HEK293 (cell line): Measurements from ENCODE around the gene PPP1R14B.
A peak's percentile ranks its signal among the peaks of the same experiment; 100 is the strongest.

Experiments used
- EGR2 ChIP-seq: fragments of 450-650 bp; formaldehyde crosslinking; IDR thresholded peaks from 2 replicates; pipeline ENCODE4 v1.5.1; 2016; ENCODE audit warnings: low read depth, missing biosample characterization, missing genetic modification characterization
- FEZF1 ChIP-seq: fragments of 450-650 bp; formaldehyde crosslinking; IDR thresholded peaks from 2 replicates; pipeline ENCODE4 v1.5.1; 2016; ENCODE audit warnings: missing biosample characterization, missing genetic modification characterization
- GLIS1 ChIP-seq: fragments of 450-650 bp; formaldehyde crosslinking; IDR thresholded peaks from 2 replicates; pipeline ENCODE4 v1.5.1; 2016; ENCODE audit warnings: missing biosample characterization, missing genetic modification characterization
- HOXA7 ChIP-seq: sonication (generic); formaldehyde crosslinking; IDR thresholded peaks from 2 replicates; pipeline ENCODE4 v1.8.1; 2022; ENCODE audit warnings: missing genetic modification reagents, borderline replicate concordance
- KLF7 ChIP-seq: fragments of 450-650 bp; formaldehyde crosslinking; IDR thresholded peaks from 2 replicates; pipeline ENCODE4 v1.5.1; 2016; ENCODE audit warnings: missing biosample characterization, missing genetic modification characterization, borderline replicate concordance
- MYNN ChIP-seq: fragments of 450-650 bp; formaldehyde crosslinking; IDR thresholded peaks from 2 replicates; pipeline ENCODE4 v1.5.1; 2016; ENCODE audit warnings: missing biosample characterization, missing genetic modification characterization, borderline replicate concordance
- PRDM1 ChIP-seq: fragments of 450-650 bp; formaldehyde crosslinking; IDR thresholded peaks from 2 replicates; pipeline ENCODE4; 2016; ENCODE audit warnings: missing biosample characterization, missing genetic modification characterization
- TCF7L2 ChIP-seq: IDR thresholded peaks from 2 replicates; pipeline ENCODE4 v1.6.1; 2011; ENCODE audit warnings: low read depth, mild to moderate bottlenecking, inconsistent platforms, low read length, moderate library complexity, borderline replicate concordance
- TRIM28 ChIP-seq: IDR thresholded peaks from 2 replicates; pipeline ENCODE4 v1.6.1; 2011; ENCODE audit warnings: low read length, control low read depth, borderline replicate concordance
- ZBTB17 ChIP-seq: fragments of 450-650 bp; formaldehyde crosslinking; IDR thresholded peaks from 2 replicates; pipeline ENCODE4 v1.5.1; 2016; ENCODE audit warnings: missing biosample characterization, missing genetic modification characterization
- ZFP41 ChIP-seq: fragments of 450-650 bp; formaldehyde crosslinking; IDR thresholded peaks from 2 replicates; pipeline ENCODE4 v1.5.1; 2016; ENCODE audit warnings: missing biosample characterization, missing genetic modification characterization, borderline replicate concordance
- ZNF138 ChIP-seq: fragments of 450-650 bp; formaldehyde crosslinking; IDR thresholded peaks from 2 replicates; pipeline ENCODE4 v1.5.1; 2016; ENCODE audit warnings: missing biosample characterization, missing genetic modification characterization, borderline replicate concordance
- ZNF341 ChIP-seq: fragments of 450-650 bp; formaldehyde crosslinking; IDR thresholded peaks from 2 replicates; pipeline ENCODE4; 2016; ENCODE audit warnings: low read depth, missing biosample characterization, missing genetic modification characterization
- ZNF350 ChIP-seq: fragments of 450-650 bp; formaldehyde crosslinking; IDR thresholded peaks from 2 replicates; pipeline ENCODE4 v1.5.0; 2017; ENCODE audit warnings: missing biosample characterization, mild to moderate bottlenecking, missing genetic modification characterization
- ZNF433 ChIP-seq: fragments of 450-650 bp; formaldehyde crosslinking; IDR thresholded peaks from 2 replicates; pipeline ENCODE4 v1.5.1; 2016; ENCODE audit warnings: missing biosample characterization, missing genetic modification characterization, low read depth
- ZNF544 ChIP-seq: fragments of 450-650 bp; formaldehyde crosslinking; IDR thresholded peaks from 2 replicates; pipeline ENCODE4 v1.5.0; 2017; ENCODE audit warnings: missing biosample characterization, missing genetic modification characterization
- ZNF548 ChIP-seq: fragments of 450-650 bp; formaldehyde crosslinking; IDR thresholded peaks from 2 replicates; pipeline ENCODE4 v1.5.1; 2016; ENCODE audit warnings: missing biosample characterization, missing genetic modification characterization
- ZNF560 ChIP-seq: fragments of 450-650 bp; formaldehyde crosslinking; IDR thresholded peaks from 2 replicates; pipeline ENCODE4 v1.5.1; 2017; ENCODE audit warnings: missing biosample characterization, missing genetic modification characterization, borderline replicate concordance
- ZNF561 ChIP-seq: fragments of 450-650 bp; IDR thresholded peaks from 2 replicates; pipeline ENCODE4 v1.5.1; 2018; ENCODE audit warnings: missing biosample characterization, missing genetic modification characterization, borderline replicate concordance
- ZNF623 ChIP-seq: fragments of 450-650 bp; formaldehyde crosslinking; IDR thresholded peaks from 2 replicates; pipeline ENCODE4 v1.5.1; 2016; ENCODE audit warnings: missing biosample characterization, missing genetic modification characterization
- ZNF658 ChIP-seq: fragments of 450-650 bp; formaldehyde crosslinking; IDR thresholded peaks from 2 replicates; pipeline ENCODE4; 2016; ENCODE audit warnings: missing biosample characterization, missing genetic modification characterization
- TF ChIP-seq, protein P1 (sequence below): fragments of 450-650 bp; formaldehyde crosslinking; conservative IDR thresholded peaks from 2 replicates; pipeline ENCODE4 v1.5.1; 2016; ENCODE audit warnings: low read depth, missing biosample characterization, missing genetic modification characterization
- TF ChIP-seq, protein P2 (sequence below): fragments of 450-650 bp; formaldehyde crosslinking; IDR thresholded peaks from 2 replicates; pipeline ENCODE4 v1.5.1; 2016; ENCODE audit warnings: missing biosample characterization, missing genetic modification characterization
- TF ChIP-seq, protein P3 (sequence below): fragments of 450-650 bp; IDR thresholded peaks from 2 replicates; pipeline ENCODE4 v1.5.1; 2018; ENCODE audit warnings: missing biosample characterization, missing genetic modification characterization
- TF ChIP-seq, protein P4 (sequence below): fragments of 450-650 bp; formaldehyde crosslinking; IDR thresholded peaks from 2 replicates; pipeline ENCODE4 v1.5.0; 2017; ENCODE audit warnings: missing biosample characterization, missing genetic modification characterization, borderline replicate concordance
- TF ChIP-seq, protein P5 (sequence below): fragments of 450-650 bp; formaldehyde crosslinking; IDR thresholded peaks from 2 replicates; pipeline ENCODE4 v1.5.1; 2016; ENCODE audit warnings: missing biosample characterization, missing genetic modification characterization

Gene PPP1R14B

DNA sequence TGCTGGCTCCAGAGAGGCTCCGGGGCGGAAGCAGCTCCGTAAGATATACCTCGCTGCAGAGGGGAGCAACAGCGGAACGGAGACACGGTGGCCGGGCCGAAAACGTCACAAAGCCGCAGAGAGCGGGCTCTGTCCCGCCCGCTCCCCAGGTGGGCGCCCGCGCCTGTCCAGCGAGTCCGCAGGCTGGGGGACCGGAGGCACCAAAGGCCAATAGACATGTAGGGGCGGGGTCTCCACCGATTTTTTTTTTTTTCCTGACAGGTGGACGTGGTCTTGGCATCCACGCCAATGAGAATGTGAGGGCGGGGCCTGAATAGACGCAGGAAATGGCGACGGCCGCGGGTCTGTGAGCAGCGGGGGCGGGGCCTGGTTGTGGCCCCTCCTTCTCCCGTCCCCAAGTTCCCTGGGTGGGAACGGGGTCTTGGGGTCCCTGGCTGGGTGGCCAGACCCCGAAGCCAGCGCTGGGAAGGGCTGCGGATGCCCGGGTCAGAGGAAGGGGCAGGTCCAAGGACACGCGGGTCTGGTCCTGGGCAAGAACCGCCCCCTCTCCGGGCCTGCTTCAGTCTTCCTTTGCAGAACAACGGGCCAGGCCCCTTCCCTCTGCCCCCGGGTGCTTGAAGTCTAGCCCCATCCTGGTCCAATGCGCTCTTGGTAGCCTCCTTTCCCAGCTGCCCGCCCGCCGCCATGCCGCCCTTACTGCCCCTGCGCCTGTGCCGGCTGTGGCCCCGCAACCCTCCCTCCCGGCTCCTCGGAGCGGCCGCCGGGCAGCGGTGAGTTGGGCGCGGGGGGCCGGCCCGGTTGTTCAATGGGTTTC is 16.4 kb downstream of the PPP1R14B start, which contains the start of gene DNAJC4 (continued):
- TF ChIP-seq ZFP41, result no peak
- no peak for TF ChIP-seq TCF7L2
- TF ChIP-seq ZNF138 (tag by site-specific recombination), result no peak
- TF ChIP-seq, protein P1, sequence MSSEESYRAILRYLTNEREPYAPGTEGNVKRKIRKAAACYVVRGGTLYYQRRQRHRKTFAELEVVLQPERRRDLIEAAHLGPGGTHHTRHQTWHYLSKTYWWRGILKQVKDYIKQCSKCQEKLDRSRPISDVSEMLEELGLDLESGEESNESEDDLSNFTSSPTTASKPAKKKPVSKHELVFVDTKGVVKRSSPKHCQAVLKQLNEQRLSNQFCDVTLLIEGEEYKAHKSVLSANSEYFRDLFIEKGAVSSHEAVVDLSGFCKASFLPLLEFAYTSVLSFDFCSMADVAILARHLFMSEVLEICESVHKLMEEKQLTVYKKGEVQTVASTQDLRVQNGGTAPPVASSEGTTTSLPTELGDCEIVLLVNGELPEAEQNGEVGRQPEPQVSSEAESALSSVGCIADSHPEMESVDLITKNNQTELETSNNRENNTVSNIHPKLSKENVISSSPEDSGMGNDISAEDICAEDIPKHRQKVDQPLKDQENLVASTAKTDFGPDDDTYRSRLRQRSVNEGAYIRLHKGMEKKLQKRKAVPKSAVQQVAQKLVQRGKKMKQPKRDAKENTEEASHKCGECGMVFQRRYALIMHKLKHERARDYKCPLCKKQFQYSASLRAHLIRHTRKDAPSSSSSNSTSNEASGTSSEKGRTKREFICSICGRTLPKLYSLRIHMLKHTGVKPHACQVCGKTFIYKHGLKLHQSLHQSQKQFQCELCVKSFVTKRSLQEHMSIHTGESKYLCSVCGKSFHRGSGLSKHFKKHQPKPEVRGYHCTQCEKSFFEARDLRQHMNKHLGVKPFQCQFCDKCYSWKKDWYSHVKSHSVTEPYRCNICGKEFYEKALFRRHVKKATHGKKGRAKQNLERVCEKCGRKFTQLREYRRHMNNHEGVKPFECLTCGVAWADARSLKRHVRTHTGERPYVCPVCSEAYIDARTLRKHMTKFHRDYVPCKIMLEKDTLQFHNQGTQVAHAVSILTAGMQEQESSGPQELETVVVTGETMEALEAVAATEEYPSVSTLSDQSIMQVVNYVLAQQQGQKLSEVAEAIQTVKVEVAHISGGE, result 0 out of 2 replicates have a peak, but pooled peaks have one; percentile 7
- no peak for TF ChIP-seq ZNF561
- no peak for TF ChIP-seq ZNF433
- no peak for TF ChIP-seq EGR2 (tag by site-specific recombination)
- TF ChIP-seq KLF7 (tag by site-specific recombination), result no peak
- TF ChIP-seq, protein P2, sequence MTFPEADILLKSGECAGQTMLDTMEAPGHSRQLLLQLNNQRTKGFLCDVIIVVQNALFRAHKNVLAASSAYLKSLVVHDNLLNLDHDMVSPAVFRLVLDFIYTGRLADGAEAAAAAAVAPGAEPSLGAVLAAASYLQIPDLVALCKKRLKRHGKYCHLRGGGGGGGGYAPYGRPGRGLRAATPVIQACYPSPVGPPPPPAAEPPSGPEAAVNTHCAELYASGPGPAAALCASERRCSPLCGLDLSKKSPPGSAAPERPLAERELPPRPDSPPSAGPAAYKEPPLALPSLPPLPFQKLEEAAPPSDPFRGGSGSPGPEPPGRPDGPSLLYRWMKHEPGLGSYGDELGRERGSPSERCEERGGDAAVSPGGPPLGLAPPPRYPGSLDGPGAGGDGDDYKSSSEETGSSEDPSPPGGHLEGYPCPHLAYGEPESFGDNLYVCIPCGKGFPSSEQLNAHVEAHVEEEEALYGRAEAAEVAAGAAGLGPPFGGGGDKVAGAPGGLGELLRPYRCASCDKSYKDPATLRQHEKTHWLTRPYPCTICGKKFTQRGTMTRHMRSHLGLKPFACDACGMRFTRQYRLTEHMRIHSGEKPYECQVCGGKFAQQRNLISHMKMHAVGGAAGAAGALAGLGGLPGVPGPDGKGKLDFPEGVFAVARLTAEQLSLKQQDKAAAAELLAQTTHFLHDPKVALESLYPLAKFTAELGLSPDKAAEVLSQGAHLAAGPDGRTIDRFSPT, result no peak
- no peak for TF ChIP-seq ZNF623 (tag by site-specific recombination)
- TF ChIP-seq, protein P3, sequence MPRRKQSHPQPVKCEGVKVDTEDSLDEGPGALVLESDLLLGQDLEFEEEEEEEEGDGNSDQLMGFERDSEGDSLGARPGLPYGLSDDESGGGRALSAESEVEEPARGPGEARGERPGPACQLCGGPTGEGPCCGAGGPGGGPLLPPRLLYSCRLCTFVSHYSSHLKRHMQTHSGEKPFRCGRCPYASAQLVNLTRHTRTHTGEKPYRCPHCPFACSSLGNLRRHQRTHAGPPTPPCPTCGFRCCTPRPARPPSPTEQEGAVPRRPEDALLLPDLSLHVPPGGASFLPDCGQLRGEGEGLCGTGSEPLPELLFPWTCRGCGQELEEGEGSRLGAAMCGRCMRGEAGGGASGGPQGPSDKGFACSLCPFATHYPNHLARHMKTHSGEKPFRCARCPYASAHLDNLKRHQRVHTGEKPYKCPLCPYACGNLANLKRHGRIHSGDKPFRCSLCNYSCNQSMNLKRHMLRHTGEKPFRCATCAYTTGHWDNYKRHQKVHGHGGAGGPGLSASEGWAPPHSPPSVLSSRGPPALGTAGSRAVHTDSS (tag by site-specific recombination), result no peak
- TF ChIP-seq PRDM1 (tag by site-specific recombination), result no peak
- TF ChIP-seq GLIS1 (tag by site-specific recombination), result peak; percentile 71
- no peak for TF ChIP-seq HOXA7
- TF ChIP-seq TRIM28, result no peak
- no peak for TF ChIP-seq MYNN
- no peak for TF ChIP-seq ZNF658 (tag by site-specific recombination)
- TF ChIP-seq ZNF548 (tag by site-specific recombination), result no peak
- TF ChIP-seq, protein P4, sequence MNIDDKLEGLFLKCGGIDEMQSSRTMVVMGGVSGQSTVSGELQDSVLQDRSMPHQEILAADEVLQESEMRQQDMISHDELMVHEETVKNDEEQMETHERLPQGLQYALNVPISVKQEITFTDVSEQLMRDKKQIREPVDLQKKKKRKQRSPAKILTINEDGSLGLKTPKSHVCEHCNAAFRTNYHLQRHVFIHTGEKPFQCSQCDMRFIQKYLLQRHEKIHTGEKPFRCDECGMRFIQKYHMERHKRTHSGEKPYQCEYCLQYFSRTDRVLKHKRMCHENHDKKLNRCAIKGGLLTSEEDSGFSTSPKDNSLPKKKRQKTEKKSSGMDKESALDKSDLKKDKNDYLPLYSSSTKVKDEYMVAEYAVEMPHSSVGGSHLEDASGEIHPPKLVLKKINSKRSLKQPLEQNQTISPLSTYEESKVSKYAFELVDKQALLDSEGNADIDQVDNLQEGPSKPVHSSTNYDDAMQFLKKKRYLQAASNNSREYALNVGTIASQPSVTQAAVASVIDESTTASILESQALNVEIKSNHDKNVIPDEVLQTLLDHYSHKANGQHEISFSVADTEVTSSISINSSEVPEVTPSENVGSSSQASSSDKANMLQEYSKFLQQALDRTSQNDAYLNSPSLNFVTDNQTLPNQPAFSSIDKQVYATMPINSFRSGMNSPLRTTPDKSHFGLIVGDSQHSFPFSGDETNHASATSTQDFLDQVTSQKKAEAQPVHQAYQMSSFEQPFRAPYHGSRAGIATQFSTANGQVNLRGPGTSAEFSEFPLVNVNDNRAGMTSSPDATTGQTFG, result no peak
- no peak for TF ChIP-seq ZNF350 (tag by site-specific recombination)
- TF ChIP-seq, protein P5, sequence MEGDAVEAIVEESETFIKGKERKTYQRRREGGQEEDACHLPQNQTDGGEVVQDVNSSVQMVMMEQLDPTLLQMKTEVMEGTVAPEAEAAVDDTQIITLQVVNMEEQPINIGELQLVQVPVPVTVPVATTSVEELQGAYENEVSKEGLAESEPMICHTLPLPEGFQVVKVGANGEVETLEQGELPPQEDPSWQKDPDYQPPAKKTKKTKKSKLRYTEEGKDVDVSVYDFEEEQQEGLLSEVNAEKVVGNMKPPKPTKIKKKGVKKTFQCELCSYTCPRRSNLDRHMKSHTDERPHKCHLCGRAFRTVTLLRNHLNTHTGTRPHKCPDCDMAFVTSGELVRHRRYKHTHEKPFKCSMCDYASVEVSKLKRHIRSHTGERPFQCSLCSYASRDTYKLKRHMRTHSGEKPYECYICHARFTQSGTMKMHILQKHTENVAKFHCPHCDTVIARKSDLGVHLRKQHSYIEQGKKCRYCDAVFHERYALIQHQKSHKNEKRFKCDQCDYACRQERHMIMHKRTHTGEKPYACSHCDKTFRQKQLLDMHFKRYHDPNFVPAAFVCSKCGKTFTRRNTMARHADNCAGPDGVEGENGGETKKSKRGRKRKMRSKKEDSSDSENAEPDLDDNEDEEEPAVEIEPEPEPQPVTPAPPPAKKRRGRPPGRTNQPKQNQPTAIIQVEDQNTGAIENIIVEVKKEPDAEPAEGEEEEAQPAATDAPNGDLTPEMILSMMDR (tag by site-specific recombination), result no peak
- no peak for TF ChIP-seq ZNF544 (tag by site-specific recombination)
- TF ChIP-seq ZBTB17 (tag by site-specific recombination), result no peak
- peak; percentile 27; the same call in 1 of the 2 replicates for TF ChIP-seq ZNF341 (tag by site-specific recombination)
- TF ChIP-seq FEZF1 (tag by site-specific recombination), result no peak
- TF ChIP-seq ZNF560, result no peak
